ENCODE results near the gene AASDH.

- TF ChIP-seq CTCF (conservative IDR thresholded peaks at IDR 0.05; ENCODE audit: low read depth, low read length) (no peak), EZH2phosphoT487 (IDR thresholded peaks at IDR 0.05; ENCODE audit: borderline replicate concordance, low read length) (no peak), EZH2 (IDR thresholded peaks at IDR 0.05; ENCODE audit: low read length, unreplicated experiment) (no peak)
These were observed 18.9 kb upstream of the AASDH start for GRCh38 chr4:56406151-56406550.
